ENCODE measurements around the gene ENHO. TPM values are rescaled to one million over a fixed set of nuclear protein-coding genes. Genes with fewer than 3 reads are reported as not detected.

ENHO gene
- total RNA-seq, 1 donor from 2014 or later, result 0.59 TPM

- H3K27me3 ChIP-seq (ENCODE audit: low read depth), result no peaks in the 10 kb centered on the region
- no peaks in the 10 kb centered on the region for H3K36me3 ChIP-seq
- no peak for TF ChIP-seq CTCF (IDR thresholded peaks at IDR 0.05)
- intact Hi-C loops (cut with DNase I), result no loop called here
- H3K4me3 ChIP-seq, result no peak overlapping the region
- no peak for ATAC-seq
- H3K9me3 ChIP-seq, result no peaks in the 10 kb centered on the region
- no peak for DNase-seq
- H3K4me1 ChIP-seq, result no peaks in the 10 kb centered on the region
- no peak overlapping the region for H3K27ac ChIP-seq
Observed at GRCh38 chr9:34513567-34514214, 9.1 kb downstream of the ENHO start.

- H3K27me3 ChIP-seq (ENCODE audit: low read depth), result no peaks in the 10 kb centered on the region
- H3K27ac ChIP-seq, result no peak overlapping the region
- no peak for TF ChIP-seq CTCF (IDR thresholded peaks at IDR 0.05)
- intact Hi-C loops (cut with DNase I), result no loop called here
- no peaks in the 10 kb centered on the region for H3K36me3 ChIP-seq
- ATAC-seq (peak in 1 of 2 donors; percentile 28), DNase-seq (no peak)
- H3K4me1 ChIP-seq, result no peaks in the 10 kb centered on the region
- no peak overlapping the region for H3K4me3 ChIP-seq
- H3K9me3 ChIP-seq, result no peaks in the 10 kb centered on the region
Observed at GRCh38 chr9:34512131-34513078, 10.4 kb downstream of the ENHO start.

- no peak for TF ChIP-seq CTCF (IDR thresholded peaks at IDR 0.05)
- no peak for DNase-seq
- no peak for ATAC-seq
- Histone ChIP-seq H3K27me3 (ENCODE audit: low read depth) (no peaks in the 10 kb centered on the region), H3K27ac (no peak overlapping the region), H3K4me1 (no peaks in the 10 kb centered on the region), H3K9me3 (no peaks in the 10 kb centered on the region), H3K4me3 (no peak overlapping the region), H3K36me3 (no peaks in the 10 kb centered on the region)
- intact Hi-C loops (cut with DNase I), result no loop called here
Observed at GRCh38 chr9:34510497-34511468, 12.0 kb downstream of the ENHO start.

GRCh38 chr9:34508951-34509350, 13.8 kb downstream of the ENHO start:
- H3K36me3 ChIP-seq, result no peaks in the 10 kb centered on the region
- intact Hi-C loops (cut with DNase I), result loop anchor here (10.0 kb wide), 1 partner anchor 104 kb away; no protein-coding TSS in a partner anchor
- H3K4me3 ChIP-seq, result no peak overlapping the region
- H3K9me3 ChIP-seq, result no peaks in the 10 kb centered on the region
- no peak for TF ChIP-seq CTCF (IDR thresholded peaks at IDR 0.05)
- no peak overlapping the region for H3K27ac ChIP-seq
- no peaks in the 10 kb centered on the region for H3K4me1 ChIP-seq
- DNase-seq (no peak), ATAC-seq (no peak)
- no peaks in the 10 kb centered on the region for H3K27me3 ChIP-seq (ENCODE audit: low read depth)

GRCh38 chr9:34508463-34508862, 14.3 kb downstream of the ENHO start:
- no peaks in the 10 kb centered on the region for H3K9me3 ChIP-seq

More at GRCh38 chr9:34508463-34508862, 14.3 kb downstream of the ENHO start:
- Histone ChIP-seq H3K4me1 (no peaks in the 10 kb centered on the region), H3K36me3 (no peaks in the 10 kb centered on the region), H3K27me3 (ENCODE audit: low read depth) (no peaks in the 10 kb centered on the region), H3K27ac (no peak overlapping the region), H3K4me3 (no peak overlapping the region)
- ATAC-seq (no peak), DNase-seq (no peak)
- TF ChIP-seq CTCF (IDR thresholded peaks at IDR 0.05), result no peak
- intact Hi-C loops (cut with DNase I), result loop anchor here (10.0 kb wide), 1 partner anchor 104 kb away; no protein-coding TSS in a partner anchor
